K562 (cell line): ENCODE results near the gene SERPINE1. TPM values are rescaled to one million over a fixed set of nuclear protein-coding genes. Genes with fewer than 3 reads are reported as not detected.

Experiments used
- ATAC-seq: fragments of 200-7000 bp; cut with Tn5 transposase; 3 replicates; pipeline ENCODE4 v1.9.1; 2020; ENCODE audit warnings: moderate library complexity
- BruUV-seq: library from RNA; stranded (reverse); fragments of 400-500 nt; replicated peaks from 2 replicates; lab custom pipeline; 2021; lab: Mats Ljungman, UMichigan
- CTCF ChIA-PET: fragments of 300-600 bp; formaldehyde crosslinking; extraction: SDS; loops from one replicate; lab custom pipeline; 2021; ENCODE audit warnings: low intra/inter-chr PET ratio; lab: Yijun Ruan, JAX
- POLR2A ChIA-PET: fragments of 300-600, 350-650 bp; sonication (Branson Sonifier 250); formaldehyde crosslinking; extraction: SDS; loops from one replicate; lab custom pipeline; 2021; ENCODE audit warnings: antibody characterized with exemption, inconsistent platforms; lab: Yijun Ruan, JAX
- DNase-seq, 4 experiments: peaks; one replicate each; pipeline versions ENCODE4 v3.0.0 to v3.0.0-alpha.2; 2011 to 2018; ENCODE audit warnings: low spot score in 3 of 4, mixed read lengths in 3 of 4; ENCODE audit errors: extremely low read depth in 1 of 4
- FAIRE-seq: peaks from 2 replicates; lab custom pipeline; 2011; peaks lifted over from hg19 to GRCh38; lab: Jason Lieb, UNC
- H2AFZ ChIP-seq: 2 replicates; pipeline ENCODE4 v1.6.0; 2011; ENCODE audit warnings: low read depth, low read length, control low read depth, inconsistent platforms
- H3K27ac ChIP-seq: fragments of 200-600 bp; 3 replicates; pipeline ENCODE4 v1.8.0; 2011; ENCODE audit warnings: low read depth, mild to moderate bottlenecking, control low read depth, inconsistent platforms, low read length, moderate library complexity, mixed read lengths; ENCODE audit errors: extremely low read depth
- H3K27me3 ChIP-seq, 2 experiments: fragments of 300-600 bp in 1 of 2; 2 replicates in 1 of 2; 3 replicates in 1 of 2; pipeline versions ENCODE4 v1.6.0 to v1.8.0; 2011; ENCODE audit warnings: inconsistent platforms in 2 of 2, low read length in 2 of 2, mild to moderate bottlenecking in 1 of 2, mixed read lengths in 1 of 2, moderate library complexity in 1 of 2; ENCODE audit not compliant: control insufficient read depth in 2 of 2, insufficient read depth in 2 of 2
- H3K36me3 ChIP-seq: fragments of 300-600 bp; 3 replicates; pipeline ENCODE4 v1.8.0; 2011; ENCODE audit warnings: mild to moderate bottlenecking, low read length, inconsistent platforms; ENCODE audit not compliant: control insufficient read depth, insufficient read depth
- H3K4me1 ChIP-seq, 2 experiments: fragments of 200-600 bp in 1 of 2; replicated peaks in 1 of 2; 2 replicates in 1 of 2; 3 replicates in 1 of 2; pipeline versions ENCODE4 v1.5.1 to v1.8.0; 2011; ENCODE audit warnings: inconsistent platforms in 2 of 2, low read length in 2 of 2, mild to moderate bottlenecking in 1 of 2, mixed read lengths in 1 of 2, moderate library complexity in 1 of 2; ENCODE audit not compliant: control insufficient read depth in 2 of 2, insufficient read depth in 2 of 2
- H3K4me2 ChIP-seq: 2 replicates; pipeline ENCODE4 v1.6.1; 2011; ENCODE audit warnings: low read length, control low read depth, inconsistent platforms, mixed read lengths; ENCODE audit not compliant: insufficient read depth
- H3K4me3 ChIP-seq: fragments of 200-600 bp; sonication (generic), shearing (Covaris generic); 2 replicates; pipeline ENCODE4 v1.5.1; 2016; ENCODE audit warnings: control low read depth, inconsistent platforms
- H3K79me2 ChIP-seq: fragments of 200-600 bp; 3 replicates; pipeline ENCODE4 v1.8.0; 2011; ENCODE audit warnings: low read length, inconsistent platforms; ENCODE audit not compliant: control insufficient read depth, insufficient read depth
- H3K9ac ChIP-seq, 2 experiments: 2 replicates each; pipeline versions ENCODE4 v1.6.0 to v1.6.1; 2011; ENCODE audit warnings: low read depth in 2 of 2, low read length in 2 of 2, control low read depth in 1 of 2, inconsistent platforms in 1 of 2, mild to moderate bottlenecking in 1 of 2, mixed read lengths in 1 of 2; ENCODE audit not compliant: insufficient read depth in 1 of 2
- H3K9me1 ChIP-seq: one replicate; pipeline ENCODE4 v1.6.0; 2011; ENCODE audit warnings: inconsistent platforms, mild to moderate bottlenecking, low read length, moderate library complexity; ENCODE audit not compliant: control insufficient read depth, insufficient read depth
- H3K9me3 ChIP-seq: replicated peaks from 2 replicates; pipeline ENCODE4 v1.5.1; 2011; ENCODE audit warnings: low read depth, low read length, inconsistent platforms; ENCODE audit not compliant: control insufficient read depth, insufficient read depth
- H4K20me1 ChIP-seq: replicated peaks from 2 replicates; pipeline ENCODE4 v1.6.1; 2011; ENCODE audit warnings: low read length, inconsistent platforms, mixed read lengths; ENCODE audit not compliant: control insufficient read depth, insufficient read depth
- ATF7 ChIP-seq: fragments of 450-650 bp; IDR thresholded peaks from 2 replicates; pipeline ENCODE4 v1.7.1; 2014; ENCODE audit warnings: mild to moderate bottlenecking, moderate library complexity
- GTF2E2 ChIP-seq: fragments of 200-800 bp; sonication (Bioruptor generic); IDR thresholded peaks from 2 replicates; pipeline ENCODE4 v1.6.1; 2016; ENCODE audit warnings: missing genetic modification characterization, missing compliant biosample characterization
- KDM4B ChIP-seq, 2 experiments: fragments of 450-650 bp in 1 of 2; sonication (generic) in 1 of 2; IDR thresholded peaks; 2 replicates each; pipeline ENCODE4 v1.6.1; 2016 to 2017; ENCODE audit warnings: borderline replicate concordance in 2 of 2, antibody characterized with exemption in 1 of 2, low read depth in 1 of 2, mild to moderate bottlenecking in 1 of 2
- MYC ChIP-seq, 2 experiments: fragments of 250-450 bp in 1 of 2; sonication (Bioruptor Pico) in 1 of 2; IDR thresholded peaks; 2 replicates each; pipeline versions ENCODE4 v1.5.1 to v1.6.1; 2012 to 2021; ENCODE audit warnings: low read depth in 2 of 2, borderline replicate concordance in 1 of 2, improper control_type of control experiment in 1 of 2, low read length in 1 of 2, mild to moderate bottlenecking in 1 of 2, moderate library complexity in 1 of 2
- NR2C1 ChIP-seq, 2 experiments: fragments of 450-650 bp; IDR thresholded peaks; 2 replicates each; pipeline ENCODE4 v1.6.1; 2017; ENCODE audit warnings: mild to moderate bottlenecking in 2 of 2, antibody characterized with exemption in 1 of 2, inconsistent platforms in 1 of 2, missing compliant biosample characterization in 1 of 2, missing genetic modification characterization in 1 of 2
- PHF21A ChIP-seq: fragments of 450-650 bp; IDR thresholded peaks from 2 replicates; pipeline ENCODE4 v1.6.1; 2017; ENCODE audit warnings: low read depth, borderline replicate concordance
- ZHX1 ChIP-seq: fragments of 150-350 bp; conservative IDR thresholded peaks from 2 replicates; pipeline ENCODE4 v1.6.1; 2014; ENCODE audit warnings: low read length
- ZNF232 ChIP-seq: sonication (generic); formaldehyde crosslinking; IDR thresholded peaks from 2 replicates; pipeline ENCODE4 v1.8.0; 2022; ENCODE audit warnings: mild to moderate bottlenecking, missing genetic modification reagents
- ZNF445 ChIP-seq: fragments of 250-450 bp; sonication (Bioruptor Pico); IDR thresholded peaks from 2 replicates; pipeline ENCODE4 v1.4.0; 2020; ENCODE audit warnings: low read depth, mild to moderate bottlenecking, moderate library complexity
- ZNF592 ChIP-seq: fragments of 450-650 bp; IDR thresholded peaks from 2 replicates; pipeline ENCODE4 v1.6.1; 2017; ENCODE audit warnings: antibody characterized with exemption, mild to moderate bottlenecking
- WGBS: fragments of 100-300 bp; shearing (Covaris generic); methylation state at CpG from one replicate; pipeline ENCODE4 v1.1.6; 2016; ENCODE audit warnings: low coverage, mixed read lengths; ENCODE audit not compliant: insufficient coverage; ENCODE audit errors: missing lambda C conversion rate; 5-methylcytosine and 5-hydroxymethylcytosine counted together
- in situ Hi-C: fragments of 300-500 bp; cut with MboI; formaldehyde crosslinking; loops from 4 replicates; pipeline ENCODE4 v1.15.0; 2018; ENCODE audit warnings: inconsistent platforms, mixed read lengths
- intact Hi-C: fragments of 100-400 bp; cut with micrococcal nuclease; formaldehyde crosslinking; loops from 2 replicates; pipeline ENCODE4 v1.14.2; 2022
- polyA plus RNA-seq, 8 experiments: library from polyadenylated mRNA; depleted of rRNA in 4 of 8; stranded (reverse) in 5 of 8; unstranded in 3 of 8; fragments of >200 nt; fragmentation: Nextera tagmentation in 2 of 8; fragmentation: Illumina TruSeq in 1 of 8; extraction: Ambion mirVana in 2 of 8; extraction: Trizol in 1 of 8; gene quantifications; 2 replicates each; pipeline versions ENCODE4 v1.2.1 to v1.2.3, GENCODE V29; 2011 to 2014; ENCODE audit warnings: inconsistent platforms in 1 of 8, missing spikeins in 1 of 8
- total RNA-seq, 7 experiments: library from RNA; depleted of rRNA in 6 of 7; stranded (reverse); fragments of >200 nt in 6 of 7; fragmentation: Illumina TruSeq in 2 of 7; extraction: Trizol in 2 of 7; gene quantifications; 2 replicates each; pipeline versions ENCODE4 v1.2.1 to v1.2.3, GENCODE V29; 2011 to 2021; ENCODE audit warnings: low replicate concordance in 1 of 7

The SERPINE1 gene
- total and polyA plus RNA-seq, 9 of the 15 experiments (the other 6 are each of a cell fraction or from before 2014, with no cell fraction given), result 0.22 to 4.8 (median 0.91) TPM

- WGBS, result 46% methylated on average over 5 of the region's 5 CpGs
- intact Hi-C loops, result no loop called here
- no peaks in the 10 kb centered on the region for H3K9me3 ChIP-seq
- POLR2A ChIA-PET, result interaction anchor here (0.6 to 3.9 kb wide), 6 partner anchors 8 to 1261 kb away, joined by 3 to 20 read pairs (median 3); partner anchors contain the start of gene TRIM56
- peak overlapping the region; percentile 73; the same call in 1 of the 2 replicates for H2AFZ ChIP-seq
- no peaks in the 10 kb centered on the region for H3K79me2 ChIP-seq
- BruUV-seq, result no TSS peak
- no peaks in the 10 kb centered on the region for H3K27me3 ChIP-seq
- H3K27ac ChIP-seq, result peak overlapping the region; percentile 47; the same call in 1 of the 3 replicates
- H4K20me1 ChIP-seq, result no peaks in the 10 kb centered on the region
- FAIRE-seq (no peak), ATAC-seq (no peak), DNase-seq (no peak)
- no peak overlapping the region for H3K4me3 ChIP-seq
- CTCF ChIA-PET, result interaction anchor here (1.4 kb wide), 1 partner anchor 42 kb away, joined by 3 read pairs; no protein-coding TSS in a partner anchor
- no peak for TF ChIP-seq MYC (IDR thresholded peaks at IDR 0.05; ENCODE audit: low read depth, low read length)
- no peak for TF ChIP-seq MYC (CRISPR knock-in tag; IDR thresholded peaks at IDR 0.05; ENCODE audit: borderline replicate concordance, low read depth)
- no peak for TF ChIP-seq NR2C1 (IDR thresholded peaks at IDR 0.05)
- TF ChIP-seq NR2C1 (tag; IDR thresholded peaks at IDR 0.05), result no peak
- no peak for TF ChIP-seq ZNF232 (CRISPR knock-in tag)
- TF ChIP-seq GTF2E2 (tag), result 0 out of 2 replicates have a peak, but pooled peaks have one; percentile 22
- no peak for TF ChIP-seq ZNF445 (CRISPR knock-in tag)
- TF ChIP-seq ZHX1, result no peak
- peak; percentile 26; the same call in 1 of the 2 replicates for TF ChIP-seq ZNF592
- 0 out of 2 replicates have a peak, but pooled peaks have one; percentile 1 for TF ChIP-seq ATF7
- TF ChIP-seq PHF21A, result no peak
- no peak for TF ChIP-seq KDM4B (IDR thresholded peaks at IDR 0.05; ENCODE audit: borderline replicate concordance in 2 of 2, low read depth in 1 of 2)
- no peak overlapping the region for H3K4me2 ChIP-seq
- no peaks in the 10 kb centered on the region for H3K9me1 ChIP-seq
- in situ Hi-C loops, result no loop called here
- H3K36me3 ChIP-seq, result no peaks in the 10 kb centered on the region
- H3K9ac ChIP-seq, result peak overlapping the region in 1 of 2 experiments; percentile 27; a peak in 2 of 4 replicates
- H3K4me1 ChIP-seq, result peaks cover 45 to 49% of the 10 kb centered on the region in 2 experiments; a peak in 4 of 5 replicates
Measured at GRCh38 chr7:101096957-101097347, 30.0 kb upstream of the SERPINE1 start.
